ENCODE measurements around the gene MYO5C. TPM values are rescaled to one million over a fixed set of nuclear protein-coding genes. Genes with fewer than 3 reads are reported as not detected.

The MYO5C gene
- total and polyA plus RNA-seq, 10 of the 15 experiments (the other 5 are each of a cell fraction or from before 2014, with no cell fraction given), result 0.29 to 1.3 (median 0.75) TPM

GRCh38 chr15:52224211-52224610 is 71.4 kb downstream of the MYO5C start:
- no TSS peak for BruUV-seq (replicated peaks)
- FAIRE-seq (no peak), DNase-seq (ENCODE audit: low read depth, low spot score) (no peak), ATAC-seq (no peak)
- H3K27me3 ChIP-seq (replicated peaks in 1 of 2; ENCODE audit: control insufficient read depth in 2 of 2, insufficient read depth in 2 of 2, low read length in 1 of 2), result no peaks in the 10 kb centered on the region
- in situ Hi-C loops (cut with MboI) (no loop called here), intact Hi-C loops (cut with micrococcal nuclease; ENCODE audit: unreplicated experiment) (loop anchor here (5.0 kb wide), 1 partner anchor 242 kb away; no protein-coding TSS in a partner anchor)
- ChIA-PET CTCF (interaction anchor here (0.8 to 13.5 kb wide), 12 partner anchors 8 to 507 kb away, joined by 3 to 235 read pairs (median 4); partner anchors contain the start of gene GNB5), SMC1A (ENCODE audit: uncharacterized antibody, unreplicated experiment) (interaction anchor here (0.9 to 8.2 kb wide), 9 partner anchors 8 to 462 kb away, joined by 3 to 93 read pairs (median 3); no protein-coding TSS in a partner anchor), POLR2A (no interaction called here), RAD21 (ENCODE audit: unreplicated experiment) (interaction anchor here (1.2 to 3.8 kb wide), 3 partner anchors 9 to 40 kb away, joined by 3 to 9 read pairs (median 7); no protein-coding TSS in a partner anchor)
- H3K36me3 ChIP-seq (ENCODE audit: control insufficient read depth in 2 of 2, insufficient read depth in 2 of 2, low read length in 1 of 2), result no peaks in the 10 kb centered on the region
- no peak overlapping the region for H2AFZ ChIP-seq (ENCODE audit: control insufficient read depth, low read depth, low read length)
- no peak overlapping the region for H3K4me2 ChIP-seq (ENCODE audit: control insufficient read depth, insufficient read depth)
- H3K79me2 ChIP-seq (ENCODE audit: control insufficient read depth, insufficient read depth, low read length), result no peaks in the 10 kb centered on the region
- H3K9ac ChIP-seq (ENCODE audit: control insufficient read depth, insufficient read depth, low read length), result no peak overlapping the region
- no peak overlapping the region for H3K4me3 ChIP-seq
- no peaks in the 10 kb centered on the region for H4K20me1 ChIP-seq (ENCODE audit: control insufficient read depth, insufficient read depth)
- WGBS (ENCODE audit: insufficient coverage, insufficient replicate concordance, low lambda C conversion rate, missing lambda C conversion rate), result 85% methylated on average over 4 of the region's 4 CpGs
- H3K9me3 ChIP-seq (replicated peaks; ENCODE audit: control insufficient read depth, insufficient read depth, low read length), result no peaks in the 10 kb centered on the region
- TF ChIP-seq EZH2 (IDR thresholded peaks at IDR 0.05; ENCODE audit: borderline replicate concordance, control insufficient read depth, low read depth, low read length) (no peak), ZBTB11 (CRISPR knock-in tag; IDR thresholded peaks at IDR 0.05) (no peak), IKZF2 (IDR thresholded peaks at IDR 0.05) (peak; percentile 47 to 48; a peak in 2 of 4 replicates), RUNX3 (IDR thresholded peaks at IDR 0.05; ENCODE audit: low read length) (peak; percentile 58), MLLT1 (IDR thresholded peaks at IDR 0.05) (0 out of 2 replicates have a peak, but pooled peaks have one; percentile 26), NFXL1 (IDR thresholded peaks at IDR 0.05; ENCODE audit: borderline replicate concordance) (no peak)
- no peak overlapping the region for H3K27ac ChIP-seq (ENCODE audit: control insufficient read depth, insufficient read depth)
- peaks cover 35% of the 10 kb centered on the region for H3K4me1 ChIP-seq (ENCODE audit: control insufficient read depth, insufficient read depth, low read length)

All from GM12878 (cell line).